Measurements from ENCODE around the gene KIAA0825.
"Not testable (repeated sequence)": the region's sequence is repeated elsewhere in the genome, so short reads cannot be mapped to it uniquely, and the experiment has no call there.

KIAA0825 gene

DNA sequence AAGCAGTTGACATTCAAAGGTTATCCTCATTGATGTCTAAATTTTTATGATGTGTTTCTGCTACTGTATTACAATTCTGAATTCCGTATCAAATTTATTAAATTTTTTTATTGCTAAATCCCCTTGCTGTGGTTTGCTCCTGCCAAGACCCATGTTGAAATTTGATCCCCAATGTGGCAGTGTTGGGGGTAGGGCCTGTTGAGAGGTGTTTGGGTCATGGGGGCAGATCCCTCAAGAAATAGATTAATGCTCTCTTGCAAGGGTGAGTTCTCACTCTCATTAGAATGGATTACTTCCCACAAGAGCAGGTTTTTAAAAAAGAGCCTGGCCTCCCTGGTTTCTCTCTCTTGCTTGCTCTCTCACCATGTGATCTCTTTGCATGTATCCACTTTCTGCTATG, 442.5 kb downstream of the KIAA0825 start:
- no peak for DNase-seq (ENCODE audit: low read depth in 2 of 2)

DNA sequence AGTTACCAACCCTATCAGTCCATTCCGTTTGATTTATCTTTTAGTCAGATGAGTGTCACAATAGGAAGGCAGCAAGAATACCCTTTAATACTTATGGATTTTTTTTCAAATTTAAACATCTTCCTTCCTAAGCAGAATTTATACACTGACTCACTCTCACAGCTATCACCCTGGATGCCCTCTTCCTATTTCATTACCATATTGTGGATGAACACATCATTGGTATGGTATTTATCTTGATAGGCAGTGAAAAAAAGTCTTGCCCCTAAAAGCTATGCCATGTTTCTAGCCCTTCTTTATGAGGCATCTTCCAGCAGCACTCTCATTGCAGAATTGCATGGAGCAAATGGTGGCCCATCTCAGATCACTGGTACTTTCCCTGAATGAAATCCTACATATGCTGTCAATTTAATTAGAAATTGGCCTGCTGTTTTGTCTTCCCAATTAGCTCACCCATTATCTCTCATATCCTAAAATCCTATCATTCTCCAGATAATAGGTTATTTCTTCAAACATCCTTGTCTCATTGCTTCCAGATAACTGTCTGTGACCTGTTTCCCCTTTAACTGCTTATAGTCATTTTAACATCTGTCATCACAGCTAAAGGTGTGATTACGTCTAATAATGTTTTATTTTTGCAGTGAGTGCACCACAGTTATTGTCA, 443.5 kb downstream of the KIAA0825 start:
- no peak for DNase-seq (ENCODE audit: low read depth in 2 of 2)

DNA sequence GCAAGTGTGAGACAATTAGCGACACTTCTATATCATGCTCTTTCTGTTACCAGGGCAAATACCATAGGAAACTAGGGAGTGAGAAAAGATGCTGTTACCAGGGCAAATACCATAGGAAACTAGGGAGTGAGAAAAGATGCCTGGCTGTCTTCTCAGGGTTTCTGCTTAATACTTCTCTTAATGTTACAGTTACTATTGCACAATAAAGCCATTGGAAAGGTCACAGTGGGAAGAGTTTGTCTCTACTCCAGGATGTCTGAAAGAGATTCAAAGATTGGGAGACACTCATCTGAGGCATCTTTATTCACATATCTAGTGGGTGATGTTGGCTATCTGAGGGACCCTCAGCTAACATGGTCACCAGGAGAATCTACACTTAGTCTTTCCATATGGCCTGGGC, 445.3 kb downstream of the KIAA0825 start:
- no peak for DNase-seq (ENCODE audit: low read depth in 2 of 2)

DNA sequence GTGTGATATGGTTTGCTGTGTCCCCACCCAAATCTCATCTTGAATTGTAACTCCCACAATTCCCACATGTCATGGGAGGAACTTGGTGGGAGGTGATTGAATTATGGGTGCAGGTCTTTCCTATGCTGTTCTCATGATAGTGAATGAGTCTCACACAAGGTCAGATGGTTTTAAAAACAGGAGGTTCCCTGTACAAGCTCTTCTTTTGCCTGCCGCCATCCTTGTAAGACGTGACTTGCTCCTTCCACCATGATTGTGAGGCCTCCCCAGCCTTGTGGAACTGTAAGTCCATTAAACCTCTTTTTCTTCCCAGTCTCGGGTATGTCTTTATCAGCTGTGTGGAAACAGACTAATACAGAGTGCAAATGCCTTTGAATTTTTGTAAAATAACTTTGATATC, 447.3 kb downstream of the KIAA0825 start:
- not testable (repeated sequence) for DNase-seq (ENCODE audit: low read depth in 2 of 2)

DNA sequence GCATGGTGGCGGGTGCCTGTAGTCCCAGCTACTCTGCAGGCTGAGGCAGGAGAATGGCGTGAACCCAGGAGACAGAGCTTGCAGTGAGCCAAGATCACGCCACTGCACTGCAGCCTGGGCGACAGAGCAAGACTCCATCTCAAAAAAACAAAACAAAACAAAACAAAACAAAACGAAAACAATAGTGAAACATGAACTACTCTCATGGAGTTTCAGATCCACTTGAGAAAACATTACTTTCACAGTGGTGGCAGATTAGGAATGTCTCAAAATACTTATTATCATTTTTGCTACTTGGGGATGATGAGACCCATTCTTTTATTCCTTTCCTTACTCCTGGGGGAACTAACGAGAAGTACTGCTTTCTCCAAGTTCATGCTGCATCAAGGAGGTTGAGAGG, 448.2 kb downstream of the KIAA0825 start:
- DNase-seq (ENCODE audit: low read depth in 2 of 2), result not testable (repeated sequence)

DNA sequence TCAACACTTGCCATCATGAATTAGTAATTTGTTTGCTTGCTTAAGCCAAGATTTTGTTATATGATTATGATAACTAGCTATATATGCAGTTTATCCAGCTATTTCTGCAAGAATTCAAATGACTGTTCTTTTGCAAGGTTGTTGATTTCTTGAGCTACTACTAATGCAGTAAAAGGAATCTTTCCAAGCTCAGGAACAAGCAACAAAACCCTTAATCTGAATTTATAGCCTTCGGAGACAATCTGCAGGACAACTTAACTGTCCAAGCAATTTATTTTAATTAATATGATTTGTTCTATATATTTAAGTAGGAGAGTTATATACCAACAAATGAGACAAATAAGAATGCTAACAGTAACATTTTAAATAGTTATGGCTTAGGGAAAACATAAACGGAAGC, 450.3 kb downstream of the KIAA0825 start:
- DNase-seq (ENCODE audit: low read depth in 2 of 2), result no peak

DNA sequence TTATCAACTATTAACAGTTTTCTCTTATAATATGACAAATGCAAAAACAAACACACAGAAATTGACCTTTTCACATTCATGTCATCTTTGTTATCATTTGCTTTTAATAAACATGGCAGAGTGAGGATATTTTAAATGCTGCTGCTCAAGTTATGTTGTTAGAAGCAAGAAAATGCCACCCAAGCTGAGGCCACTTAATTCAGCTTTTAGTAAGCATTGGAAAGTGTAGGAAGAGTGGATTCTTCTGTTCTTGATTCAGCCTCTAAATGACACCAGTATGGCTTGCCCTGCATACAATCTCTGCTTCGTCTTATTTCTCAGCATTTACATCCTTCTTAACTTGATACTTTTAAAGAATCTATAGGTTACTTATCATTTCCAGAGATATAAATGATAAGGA, 456.6 kb downstream of the KIAA0825 start:
- no peak for DNase-seq (ENCODE audit: low read depth in 2 of 2)

DNA sequence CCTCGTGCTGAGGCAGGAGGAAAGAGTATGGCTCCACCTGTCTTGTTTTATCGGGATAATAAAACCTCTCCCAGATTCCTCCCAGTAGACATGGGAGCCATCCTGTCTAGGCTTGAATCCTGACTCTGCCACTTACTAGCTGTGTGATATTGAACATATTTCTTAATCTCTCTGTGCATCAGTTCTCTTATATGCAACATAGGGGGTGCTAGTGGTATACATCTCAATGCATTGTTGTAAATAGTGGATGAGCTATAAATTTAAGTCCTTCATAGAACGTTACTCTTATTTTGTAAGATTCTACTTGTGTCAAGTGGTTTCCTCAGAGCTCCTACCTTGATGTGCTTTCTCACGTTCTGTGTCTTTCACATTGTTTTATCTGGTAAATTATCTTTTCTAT, 459.3 kb downstream of the KIAA0825 start:
- DNase-seq (ENCODE audit: low read depth in 2 of 2), result no peak

DNA sequence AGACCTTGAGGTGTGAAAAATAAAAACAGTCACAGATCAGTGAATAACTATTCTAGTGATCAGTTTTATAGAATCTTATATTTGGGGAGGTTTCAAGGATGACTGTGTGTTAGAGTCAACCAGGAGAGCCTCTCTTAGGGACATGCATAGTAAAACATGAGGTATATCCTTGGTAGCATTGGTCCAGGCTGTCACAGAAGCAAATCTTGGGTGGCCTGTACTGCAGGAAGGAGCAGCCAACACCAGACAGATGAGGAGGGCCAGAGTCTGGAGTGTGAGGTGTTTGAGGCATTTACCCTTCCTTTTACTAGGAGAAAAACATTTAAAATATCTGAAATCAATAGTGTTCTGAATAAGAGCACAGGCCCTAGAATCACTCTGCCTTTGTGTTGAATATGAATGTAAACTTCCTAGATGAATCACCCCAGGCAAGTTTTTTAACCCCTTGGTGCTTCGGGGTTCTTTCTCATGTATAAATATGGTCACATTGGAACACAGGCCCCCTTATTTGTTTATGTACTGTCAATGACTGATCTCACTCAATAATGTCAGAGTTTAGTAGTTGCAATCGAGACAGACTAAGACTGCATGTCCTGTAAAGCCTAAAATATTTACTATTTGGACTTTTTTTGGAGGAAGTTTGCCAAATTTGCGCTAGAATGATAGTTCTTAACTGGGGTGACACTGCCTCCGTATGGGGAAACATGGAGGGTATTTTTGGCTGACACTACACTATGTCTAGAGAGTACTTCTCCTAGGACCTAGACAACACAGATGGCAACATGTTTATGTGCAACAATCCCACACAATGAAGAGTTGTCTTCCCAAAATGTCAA, 460.5 kb downstream of the KIAA0825 start:
- no peak for DNase-seq (ENCODE audit: low read depth in 2 of 2)

DNA sequence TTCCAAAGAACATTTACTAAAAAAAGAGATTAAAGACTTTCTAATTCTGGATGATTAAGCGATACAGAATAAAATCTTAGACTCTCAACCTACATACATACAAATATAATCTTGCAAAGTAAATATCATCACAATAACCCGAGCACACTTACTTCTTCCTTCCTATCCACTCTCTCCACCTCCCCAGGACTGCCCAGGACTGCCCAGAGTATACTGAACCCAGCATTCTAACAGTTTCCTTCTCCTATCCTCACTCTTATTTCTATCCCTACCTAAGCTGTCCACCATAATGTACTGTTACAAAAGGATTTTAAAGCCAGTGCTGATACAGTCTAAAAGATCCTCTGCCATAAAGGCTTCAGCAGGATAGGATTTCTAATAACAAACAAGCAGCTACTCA, 463.7 kb downstream of the KIAA0825 start:
- DNase-seq (ENCODE audit: low read depth in 2 of 2), result no peak

DNA sequence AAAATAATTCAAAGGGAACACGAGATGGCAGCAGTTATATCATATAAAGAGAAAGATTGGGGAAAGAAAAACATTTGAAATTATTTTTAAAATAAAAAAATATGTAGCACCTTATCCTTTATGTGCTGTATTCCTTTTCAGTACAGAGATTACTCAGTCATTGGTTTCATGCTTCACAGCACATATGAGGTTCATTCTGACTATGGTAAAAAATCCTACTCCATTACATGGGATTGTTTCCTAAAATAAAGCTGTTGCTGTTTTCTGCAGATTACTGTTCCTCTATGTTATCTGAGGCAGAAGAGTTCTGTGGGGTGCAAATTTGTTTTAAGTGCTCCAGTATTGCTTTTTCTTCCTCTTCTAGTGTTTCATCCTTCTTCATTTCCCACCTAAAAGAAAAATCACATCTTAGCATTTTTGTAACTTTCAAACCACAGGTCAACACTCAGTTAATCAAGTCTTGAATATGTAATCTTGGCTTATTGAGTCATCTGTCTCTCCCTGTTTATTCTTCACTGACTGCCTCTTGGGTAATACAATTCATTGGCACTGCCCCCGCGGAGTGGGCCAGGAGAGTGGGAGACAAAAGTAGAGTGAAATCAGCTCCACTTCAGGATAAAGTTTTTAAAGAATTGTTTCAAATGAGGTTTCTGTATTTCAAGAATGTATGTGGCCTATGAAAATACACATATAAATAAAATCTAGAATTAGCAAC, 464.5 kb downstream of the KIAA0825 start:
- no peak for DNase-seq (ENCODE audit: low read depth in 2 of 2)

DNA sequence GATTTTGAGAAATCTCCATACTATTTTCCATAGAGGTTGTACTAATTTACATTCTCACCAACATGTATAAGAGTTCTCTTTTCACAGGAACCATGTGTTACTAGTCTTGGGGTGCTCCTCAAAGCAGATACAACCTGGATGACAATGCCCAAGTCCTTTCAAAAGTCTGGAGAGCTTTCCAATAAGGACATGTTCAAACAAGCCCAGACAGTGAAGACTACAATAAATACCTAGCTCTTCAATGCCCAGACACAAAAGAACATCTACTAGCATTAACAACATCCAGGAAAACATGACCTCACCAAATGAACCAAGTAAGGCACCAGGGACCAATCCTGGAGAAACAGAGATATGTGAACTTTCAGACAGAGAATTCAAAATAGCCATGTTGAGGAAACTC, 474.8 kb downstream of the KIAA0825 start:
- DNase-seq (ENCODE audit: low read depth in 2 of 2), result not testable (repeated sequence)

DNA sequence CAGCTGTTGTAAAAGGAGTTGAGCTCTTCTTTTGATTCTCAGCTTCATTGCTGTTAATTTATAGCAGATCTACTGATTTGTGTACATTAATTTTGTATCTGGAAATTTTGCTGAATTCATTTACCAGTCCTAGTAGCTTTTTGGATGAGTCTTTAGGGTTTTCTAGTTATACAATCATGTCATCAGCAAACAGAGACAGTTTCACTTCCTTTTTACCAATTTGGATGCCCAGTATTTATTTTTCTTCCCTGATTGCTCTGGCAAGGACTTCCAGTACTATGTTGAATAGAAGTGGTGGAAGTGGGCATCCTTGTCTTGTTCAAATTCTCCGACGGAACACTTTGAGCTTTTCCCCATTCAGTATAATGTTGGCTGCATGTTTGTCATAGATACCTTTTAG, 478.1 kb downstream of the KIAA0825 start:
- DNase-seq (ENCODE audit: low read depth in 2 of 2), result no peak

DNA sequence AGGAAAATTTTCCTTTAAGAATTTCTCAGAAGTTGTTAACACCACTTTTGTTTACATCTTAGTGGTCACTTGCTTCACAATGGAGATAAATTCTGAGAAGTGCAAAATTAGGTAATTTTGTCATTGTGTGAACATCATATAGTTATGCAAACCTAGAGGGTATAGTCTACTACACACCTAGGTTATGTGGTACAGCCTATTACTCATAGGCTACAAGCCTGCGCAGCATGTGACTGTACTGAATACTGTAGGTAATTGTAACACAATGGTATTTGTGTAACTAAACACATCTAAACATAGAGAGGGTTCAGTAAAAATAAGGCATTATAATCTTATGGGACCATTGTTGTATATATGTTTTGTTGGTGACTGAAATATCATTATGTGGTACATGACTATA, 488.3 kb downstream of the KIAA0825 start:
- DNase-seq (ENCODE audit: low read depth in 2 of 2), result no peak

DNA sequence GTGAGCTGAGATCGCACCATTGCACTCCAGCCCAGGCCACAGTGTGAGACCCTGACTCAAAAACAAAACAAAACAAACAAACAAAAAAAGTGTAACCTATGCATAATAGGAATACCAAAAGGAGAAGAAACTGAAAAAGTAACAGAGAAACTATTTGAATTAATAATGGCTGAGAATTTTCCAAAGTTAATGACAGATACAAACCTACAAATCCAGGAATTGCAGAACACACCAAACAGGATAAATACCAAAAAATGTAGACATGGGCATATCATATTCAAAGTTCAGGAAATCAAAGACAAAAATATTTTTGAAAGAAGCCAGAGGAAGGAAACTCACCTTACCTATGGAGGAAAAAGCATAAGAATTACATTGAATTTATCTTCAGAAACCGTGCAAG, 493.3 kb downstream of the KIAA0825 start:
- DNase-seq (ENCODE audit: low read depth in 2 of 2), result no peak

DNA sequence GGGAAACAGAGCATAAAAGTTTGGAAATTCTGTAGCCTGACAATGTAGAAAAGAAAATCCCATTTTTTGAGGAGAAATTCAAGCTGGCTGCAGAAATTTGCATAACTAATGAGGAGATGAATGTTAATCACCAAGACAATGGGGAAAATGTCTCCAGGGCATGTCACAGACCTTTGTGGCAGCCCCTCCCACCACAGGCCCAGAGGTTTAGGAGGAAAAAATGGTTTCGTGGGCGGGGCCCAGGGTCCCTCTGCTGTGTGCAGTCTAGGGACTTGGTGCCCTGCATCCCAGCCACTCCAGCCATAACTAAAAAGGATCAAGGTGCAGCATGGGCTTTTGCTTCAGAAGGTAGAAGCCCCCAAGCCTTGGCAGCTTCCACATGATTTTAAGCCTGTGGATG, 502.1 kb downstream of the KIAA0825 start:
- not testable (repeated sequence) for DNase-seq (ENCODE audit: low read depth in 2 of 2)

DNA sequence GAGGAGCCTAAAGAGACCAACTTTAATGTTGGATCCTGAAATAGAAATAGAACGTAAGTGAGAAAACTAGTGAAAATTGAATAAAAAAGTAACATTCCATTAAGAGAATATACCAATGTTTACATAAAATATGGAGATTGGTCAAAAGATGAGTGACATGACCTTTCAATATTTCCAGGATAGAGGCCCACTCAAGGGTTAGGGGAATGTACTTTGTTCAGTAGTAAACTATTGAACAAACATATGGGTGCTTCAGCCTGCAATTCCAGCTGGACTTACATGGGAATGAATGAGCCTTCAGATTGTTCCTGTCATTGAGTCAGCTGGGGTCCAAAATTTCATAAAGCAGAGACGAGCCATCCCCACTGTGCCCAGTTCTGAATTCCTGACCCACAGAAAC, 505.3 kb downstream of the KIAA0825 start:
- DNase-seq (ENCODE audit: low read depth in 2 of 2), result no peak

DNA sequence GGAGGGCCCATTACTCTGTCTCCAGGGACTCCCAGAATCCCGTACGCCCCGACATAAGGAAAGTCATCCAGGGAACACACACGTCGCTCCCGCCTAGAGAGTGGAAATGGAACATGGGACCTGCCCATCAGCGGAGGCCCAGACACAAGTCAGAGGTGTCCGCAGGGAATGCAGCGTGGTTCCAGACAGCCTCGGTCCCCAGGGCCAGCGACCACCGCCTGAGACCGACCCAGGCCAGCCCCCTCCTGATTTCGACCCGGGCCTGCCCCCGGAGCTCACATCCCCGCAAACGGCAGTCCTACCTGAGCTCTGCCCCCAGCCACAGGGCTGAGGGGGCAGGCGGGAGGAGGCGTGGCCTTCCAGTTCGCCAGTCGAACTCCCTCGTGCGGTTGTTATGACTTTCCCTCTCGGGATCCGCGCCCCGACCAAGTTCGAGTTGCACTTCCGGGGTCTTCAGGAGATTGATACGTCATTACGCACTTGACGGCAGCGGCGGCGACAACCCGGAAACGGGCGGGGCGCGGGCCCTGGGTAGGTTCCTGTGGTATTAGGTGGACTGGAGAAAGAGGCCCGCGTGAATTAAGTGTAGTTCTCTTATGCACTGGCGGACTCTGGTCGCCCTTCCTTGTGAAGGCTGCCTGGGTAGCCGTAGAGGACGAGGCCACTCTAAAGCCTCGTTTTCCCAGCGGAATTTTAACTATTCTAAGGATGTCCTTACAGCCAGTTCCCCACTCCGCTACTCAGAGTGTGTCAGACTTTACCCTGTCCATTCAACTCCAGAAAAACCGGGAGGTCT, 507.0 kb downstream of the KIAA0825 start:
- DNase-seq (ENCODE audit: low read depth in 2 of 2), result peak; percentile 90 to 93

DNA sequence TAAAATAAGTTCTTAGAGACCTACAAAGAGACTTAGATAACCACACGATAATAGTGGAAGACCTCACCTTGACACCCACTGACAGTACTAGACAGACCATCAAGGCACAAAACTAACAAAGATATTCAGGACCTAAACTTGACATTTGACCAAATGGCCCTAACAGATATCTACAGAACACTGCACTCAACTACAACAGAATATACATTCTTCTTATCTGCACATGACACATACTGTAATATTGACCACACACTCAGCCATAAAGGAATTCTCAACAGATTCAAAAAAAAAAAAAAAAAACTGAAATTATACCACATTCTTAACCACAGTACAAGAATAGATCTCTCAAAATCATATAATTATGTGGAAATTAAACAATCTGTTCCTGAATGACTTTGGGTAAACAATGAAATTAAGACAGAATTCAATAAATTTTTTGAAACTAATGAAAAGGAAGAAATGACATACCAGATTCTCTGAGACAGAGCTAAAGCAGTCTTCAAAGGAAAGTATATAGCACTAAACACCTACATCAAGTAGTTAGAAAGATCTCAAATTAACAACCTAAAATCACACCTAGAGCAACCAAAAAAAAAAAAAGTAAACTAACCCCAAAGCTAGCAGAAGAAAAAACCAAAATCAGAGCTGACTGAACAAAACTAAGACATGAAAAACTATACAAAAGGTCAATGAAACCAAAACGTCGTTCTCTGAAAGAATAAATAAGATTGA, 514.7 kb downstream of the KIAA0825 start:
- DNase-seq (ENCODE audit: low read depth in 2 of 2), result no peak

Measured in stimulated activated CD8-positive, alpha-beta memory T cell treated with anti-CD3 and anti-CD28 coated beads, Interleukin-7, amount 100 ng/mL, for 4 hours (primary cell).